Natural killer cell (primary cell): ENCODE data around the gene FERMT1. TPM values are rescaled to one million over a fixed set of nuclear protein-coding genes. Genes with fewer than 3 reads are reported as not detected.

Experiments used
- ATAC-seq, 3 donors: fragments of 150-1000 bp in 2 of 3; fragments of 200-7000 bp in 1 of 3; cut with Tn5 transposase; 1 replicate in 1 of 3; 2 replicates in 2 of 3; pipeline ENCODE4 v1.10.0; 2021; ENCODE audit warnings: mild to moderate bottlenecking in 2 of 3, moderate library complexity in 2 of 3
- DNase-seq, 2 donors: peaks; one replicate each; pipeline versions ENCODE4 v3.0.0 to v3.0.0-alpha.2; 2013 to 2021; ENCODE audit warnings: mixed read lengths in 1 of 2
- H3K27ac ChIP-seq: one replicate; pipeline ENCODE4 v1.5.1; 2013; ENCODE audit warnings: mild to moderate bottlenecking, low read length
- H3K27me3 ChIP-seq: one replicate; pipeline ENCODE4 v1.6.1; 2013; ENCODE audit warnings: low read length; ENCODE audit not compliant: control insufficient read depth, insufficient read depth
- H3K36me3 ChIP-seq: one replicate; pipeline ENCODE4 v1.6.1; 2013; ENCODE audit warnings: low read length; ENCODE audit not compliant: control insufficient read depth, insufficient read depth
- H3K4me1 ChIP-seq: one replicate; pipeline ENCODE4 v1.6.1; 2013; ENCODE audit warnings: low read length; ENCODE audit not compliant: control insufficient read depth, insufficient read depth
- H3K4me3 ChIP-seq: one replicate; pipeline ENCODE4 v1.5.1; 2013; ENCODE audit warnings: low read length
- H3K9me3 ChIP-seq: one replicate; pipeline ENCODE4 v1.6.1; 2013; ENCODE audit warnings: low read length; ENCODE audit not compliant: control insufficient read depth, insufficient read depth
- H3K27ac Mint-ChIP-seq, 2 donors: one replicate each; pipeline ENCODE4 v1.8.0; 2022; ENCODE audit warnings: mild to moderate bottlenecking in 2 of 2, mixed read lengths in 2 of 2, moderate library complexity in 1 of 2
- H3K27me3 Mint-ChIP-seq, 2 donors: one replicate each; pipeline ENCODE4 v1.8.0; 2022; ENCODE audit warnings: low read depth in 2 of 2, mixed read lengths in 2 of 2
- H3K36me3 Mint-ChIP-seq: one replicate; pipeline ENCODE4 v1.8.0; 2022; ENCODE audit warnings: mixed read lengths
- H3K4me1 Mint-ChIP-seq, 2 donors: one replicate each; pipeline ENCODE4 v1.8.0; 2022; ENCODE audit warnings: mixed read lengths in 2 of 2
- H3K4me3 Mint-ChIP-seq: one replicate; pipeline ENCODE4 v1.8.0; 2022; ENCODE audit warnings: mild to moderate bottlenecking, moderate library complexity, mixed read lengths
- H3K9me3 Mint-ChIP-seq, 2 donors: one replicate each; pipeline ENCODE4 v1.8.0; 2022; ENCODE audit warnings: mixed read lengths in 2 of 2
- WGBS: methylation state at CpG from one replicate; pipeline ENCODE4 v1.1.7; 2013; ENCODE audit warnings: missing lambda C conversion rate; ENCODE audit not compliant: insufficient coverage; 5-methylcytosine and 5-hydroxymethylcytosine counted together
- intact Hi-C: fragments of 100-400 bp; cut with micrococcal nuclease; formaldehyde crosslinking; loops from one replicate; pipeline ENCODE4 v1.14.2; 2022
- total RNA-seq, 4 donors: library from RNA; stranded (reverse); fragments of 120-200 nt in 1 of 4; gene quantifications; one replicate each; pipeline versions ENCODE4 v1.2.3 to v1.2.4, GENCODE V29; 2013 to 2022
- TF ChIP-seq, protein P1 (sequence below): fragments of 200-600 bp; IDR thresholded peaks from one replicate; pipeline ENCODE4 v1.8.0; 2022; ENCODE audit warnings: antibody characterized with exemption

FERMT1 gene
- total RNA-seq, 3 donors from 2014 or later (not counting 1 experiment from before 2014, with no cell fraction given) = not detected

GRCh38 chr20:6081236-6081635 lies 41.6 kb downstream of the FERMT1 start:
- Mint-ChIP-seq H3K27me3 (peaks cover 0 to 8% of the 10 kb centered on the region in 2 donors), H3K9me3 (no peaks in the 10 kb centered on the region), H3K27ac (no peak overlapping the region), H3K4me3 (no peak overlapping the region), H3K4me1 (no peaks in the 10 kb centered on the region), H3K36me3 (no peaks in the 10 kb centered on the region)
- intact Hi-C loops = no loop called here
- Histone ChIP-seq H3K27me3 (no peaks in the 10 kb centered on the region), H3K36me3 (no peaks in the 10 kb centered on the region), H3K4me1 (no peaks in the 10 kb centered on the region), H3K4me3 (no peak overlapping the region), H3K9me3 (no peaks in the 10 kb centered on the region), H3K27ac (no peak overlapping the region)
- TF ChIP-seq, protein P1, sequence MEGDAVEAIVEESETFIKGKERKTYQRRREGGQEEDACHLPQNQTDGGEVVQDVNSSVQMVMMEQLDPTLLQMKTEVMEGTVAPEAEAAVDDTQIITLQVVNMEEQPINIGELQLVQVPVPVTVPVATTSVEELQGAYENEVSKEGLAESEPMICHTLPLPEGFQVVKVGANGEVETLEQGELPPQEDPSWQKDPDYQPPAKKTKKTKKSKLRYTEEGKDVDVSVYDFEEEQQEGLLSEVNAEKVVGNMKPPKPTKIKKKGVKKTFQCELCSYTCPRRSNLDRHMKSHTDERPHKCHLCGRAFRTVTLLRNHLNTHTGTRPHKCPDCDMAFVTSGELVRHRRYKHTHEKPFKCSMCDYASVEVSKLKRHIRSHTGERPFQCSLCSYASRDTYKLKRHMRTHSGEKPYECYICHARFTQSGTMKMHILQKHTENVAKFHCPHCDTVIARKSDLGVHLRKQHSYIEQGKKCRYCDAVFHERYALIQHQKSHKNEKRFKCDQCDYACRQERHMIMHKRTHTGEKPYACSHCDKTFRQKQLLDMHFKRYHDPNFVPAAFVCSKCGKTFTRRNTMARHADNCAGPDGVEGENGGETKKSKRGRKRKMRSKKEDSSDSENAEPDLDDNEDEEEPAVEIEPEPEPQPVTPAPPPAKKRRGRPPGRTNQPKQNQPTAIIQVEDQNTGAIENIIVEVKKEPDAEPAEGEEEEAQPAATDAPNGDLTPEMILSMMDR = no peak
- ATAC-seq (no peak), DNase-seq (no peak)
- 85% methylated on average over 2 of the region's 2 CpGs for WGBS

DNA sequence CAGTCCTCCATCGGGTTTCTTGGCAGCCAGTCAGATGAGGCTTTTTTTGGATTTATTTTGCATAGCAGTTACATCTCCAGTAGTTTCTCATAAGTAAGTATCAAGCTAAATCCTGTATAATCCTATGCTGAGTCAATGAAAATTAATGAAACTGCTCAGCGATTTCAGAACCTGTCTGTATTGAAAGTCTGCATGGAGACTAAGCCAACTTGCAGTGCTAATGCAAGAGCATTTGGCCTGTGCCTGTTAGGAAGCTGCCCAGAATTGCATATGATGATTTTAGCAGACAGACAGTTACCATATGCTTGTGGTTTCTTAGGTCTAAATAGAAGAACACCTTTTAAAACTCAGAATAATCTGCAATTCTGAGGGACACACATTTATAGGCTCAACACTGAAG lies 43.8 kb downstream of the FERMT1 start:
- Histone ChIP-seq H3K4me1 (no peaks in the 10 kb centered on the region), H3K27me3 (no peaks in the 10 kb centered on the region), H3K27ac (no peak overlapping the region), H3K36me3 (no peaks in the 10 kb centered on the region), H3K4me3 (no peak overlapping the region), H3K9me3 (no peaks in the 10 kb centered on the region)
- no peaks in the 10 kb centered on the region for H3K36me3 Mint-ChIP-seq
- no peak for DNase-seq
- H3K27ac Mint-ChIP-seq = no peak overlapping the region
- no peak for ATAC-seq
- WGBS = 66% methylated on average over 2 of the region's 2 CpGs
- H3K4me1 Mint-ChIP-seq = peaks cover 4 to 5% of the 10 kb centered on the region in 2 donors
- TF ChIP-seq, protein P1 = no peak
- no peaks in the 10 kb centered on the region for H3K9me3 Mint-ChIP-seq
- intact Hi-C loops = loop anchor here (5.0 kb wide), 1 partner anchor 292 kb away; no protein-coding TSS in a partner anchor
- peaks cover 0 to 8% of the 10 kb centered on the region in 2 donors for H3K27me3 Mint-ChIP-seq
- H3K4me3 Mint-ChIP-seq = no peak overlapping the region

DNA sequence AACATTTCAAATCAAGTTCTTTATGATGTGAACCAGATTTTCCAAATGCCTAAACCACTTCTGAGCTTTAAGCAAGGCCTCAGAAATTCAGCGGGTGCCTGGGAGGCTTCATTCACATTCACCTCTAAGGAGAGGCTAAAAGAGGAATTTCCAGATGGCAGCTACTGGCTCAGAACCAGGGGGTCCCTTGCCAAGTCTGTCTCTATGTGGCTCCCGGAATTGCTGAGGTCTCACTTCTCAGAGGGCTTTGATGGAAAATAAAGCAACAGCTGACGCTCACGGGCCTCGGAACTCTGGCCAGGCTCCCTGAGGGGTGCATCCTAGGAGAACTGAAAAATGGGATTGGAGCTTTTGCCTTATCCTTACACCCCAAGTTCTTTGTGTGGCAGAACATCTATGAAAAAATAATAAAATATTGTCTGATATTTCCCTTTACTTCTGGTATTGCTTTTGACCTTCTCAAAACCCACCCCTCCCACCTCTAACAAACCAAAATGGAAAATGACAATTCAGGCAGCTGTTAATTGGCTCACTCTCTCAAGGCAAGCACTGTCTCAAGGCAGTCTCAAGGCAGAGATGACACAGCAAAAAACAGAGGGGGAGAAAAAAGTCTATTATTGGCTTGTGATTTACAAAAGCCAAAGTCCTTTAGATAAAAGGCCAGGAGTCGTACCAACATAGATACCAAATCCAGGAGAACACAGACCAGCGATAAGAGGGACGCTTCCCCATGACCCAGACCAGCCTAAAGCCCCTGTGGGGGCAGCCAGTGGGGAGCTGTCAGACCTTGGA lies 47.2 kb downstream of the FERMT1 start:
- WGBS = 83% methylated on average over 8 of the region's 8 CpGs
- Histone ChIP-seq H3K4me1 (no peaks in the 10 kb centered on the region), H3K9me3 (no peaks in the 10 kb centered on the region), H3K36me3 (no peaks in the 10 kb centered on the region), H3K27ac (no peak overlapping the region), H3K27me3 (no peaks in the 10 kb centered on the region), H3K4me3 (no peak overlapping the region)
- DNase-seq (no peak), ATAC-seq (no peak)
- no peak overlapping the region for H3K4me3 Mint-ChIP-seq
- H3K9me3 Mint-ChIP-seq = no peaks in the 10 kb centered on the region
- intact Hi-C loops = loop anchor here (5.0 kb wide), 1 partner anchor 288 kb away; no protein-coding TSS in a partner anchor
- TF ChIP-seq, protein P1 = no peak
- H3K27me3 Mint-ChIP-seq = peaks cover 0 to 3% of the 10 kb centered on the region in 2 donors
- peaks cover 5 to 6% of the 10 kb centered on the region in 2 donors for H3K4me1 Mint-ChIP-seq
- H3K36me3 Mint-ChIP-seq = no peaks in the 10 kb centered on the region
- no peak overlapping the region for H3K27ac Mint-ChIP-seq
